Stimulated activated CD8-positive, alpha-beta memory T cell treated with anti-CD3 and anti-CD28 coated beads, Interleukin-15, amount 100 ng/mL, for 1 hour (primary cell): Measurements from ENCODE around the gene MBOAT1.
A peak's percentile ranks its signal among the peaks of the same experiment; 100 is the strongest.

Experiments
- DNase-seq: peaks from one replicate; pipeline ENCODE4 v3.0.0-alpha.2; 2020; ENCODE audit warnings: low read depth

MBOAT1 gene

DNA sequence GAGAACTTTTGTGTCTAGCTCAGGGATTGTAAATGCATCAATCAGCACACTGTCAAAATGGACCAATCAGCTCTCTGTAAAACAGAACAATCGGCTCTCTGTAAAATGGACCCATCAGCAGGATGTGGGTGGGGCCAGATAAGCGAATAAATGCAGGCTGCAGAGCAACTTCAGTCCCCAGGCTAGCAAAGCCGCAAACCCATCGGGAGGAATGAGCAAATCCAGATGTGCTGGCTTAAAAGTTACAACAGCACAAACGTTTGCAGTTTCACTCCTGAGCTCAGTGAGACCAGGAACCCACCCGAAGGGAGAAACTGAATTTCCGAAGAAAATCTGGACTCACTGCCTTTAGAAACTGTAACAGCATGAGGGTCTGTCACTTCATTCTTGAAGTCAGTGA is 21.9 kb upstream of the MBOAT1 start:
- DNase-seq: no peak

- no peak for DNase-seq
These were observed 20.9 kb upstream of the MBOAT1 start for GRCh38 chr6:20233007-20233730.

DNA sequence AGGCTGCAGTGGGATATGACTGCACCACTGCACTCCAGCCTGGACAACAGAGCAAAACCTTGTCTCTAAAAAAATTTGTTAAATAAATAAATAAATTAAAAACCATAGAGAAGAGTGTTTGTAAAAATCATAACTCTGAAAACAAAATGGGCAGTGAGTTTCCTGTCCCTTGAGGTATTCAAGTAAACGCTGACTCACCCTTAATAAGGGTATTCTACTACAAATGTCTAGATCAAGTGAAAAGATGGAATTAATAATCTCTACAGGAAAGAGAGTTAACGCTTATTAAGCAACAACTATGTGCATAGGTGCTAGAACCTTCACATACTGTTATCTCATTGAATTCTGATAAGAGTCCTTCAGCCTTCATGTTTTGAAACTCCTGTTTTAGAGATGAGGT is 19.9 kb upstream of the MBOAT1 start:
- no peak for DNase-seq

DNA sequence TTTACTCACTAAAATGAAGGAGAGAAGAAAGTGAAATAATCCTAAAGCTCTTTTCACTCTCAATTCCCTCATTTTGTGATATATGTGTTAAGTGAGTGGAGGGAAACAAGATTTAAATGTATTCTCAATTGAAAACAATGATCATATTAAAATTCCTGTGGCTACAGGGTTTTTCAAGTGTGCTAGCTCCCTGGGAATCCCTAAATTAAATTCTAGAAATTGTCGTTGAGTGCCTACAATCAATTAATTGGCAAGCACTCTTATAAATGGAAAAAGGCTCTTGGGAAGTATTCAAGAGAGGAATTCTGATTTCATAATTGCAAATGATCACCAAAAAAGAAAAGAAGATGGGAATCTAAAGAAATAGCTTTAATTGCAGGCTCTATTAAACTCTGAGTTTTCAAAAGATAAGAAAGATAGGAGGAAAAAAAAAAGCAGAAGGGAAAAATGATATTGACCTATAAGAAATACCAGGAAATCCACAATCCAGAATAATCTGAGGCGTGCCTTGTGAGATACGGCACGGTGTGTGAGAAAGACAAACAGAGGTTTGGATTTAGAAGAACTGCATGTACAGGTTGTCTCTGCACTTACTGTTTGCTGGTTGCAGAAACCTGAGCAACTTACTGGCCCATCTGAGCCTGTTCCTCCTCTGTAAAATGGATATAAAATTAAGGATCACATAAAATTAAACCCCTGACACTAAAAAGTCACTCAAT is 18.3 kb upstream of the MBOAT1 start:
- DNase-seq: no peak

- no peak for DNase-seq
These were observed 17.6 kb upstream of the MBOAT1 start for GRCh38 chr6:20229881-20230280.

- DNase-seq: no peak
These were observed 15.1 kb upstream of the MBOAT1 start for GRCh38 chr6:20227350-20227749.

DNA sequence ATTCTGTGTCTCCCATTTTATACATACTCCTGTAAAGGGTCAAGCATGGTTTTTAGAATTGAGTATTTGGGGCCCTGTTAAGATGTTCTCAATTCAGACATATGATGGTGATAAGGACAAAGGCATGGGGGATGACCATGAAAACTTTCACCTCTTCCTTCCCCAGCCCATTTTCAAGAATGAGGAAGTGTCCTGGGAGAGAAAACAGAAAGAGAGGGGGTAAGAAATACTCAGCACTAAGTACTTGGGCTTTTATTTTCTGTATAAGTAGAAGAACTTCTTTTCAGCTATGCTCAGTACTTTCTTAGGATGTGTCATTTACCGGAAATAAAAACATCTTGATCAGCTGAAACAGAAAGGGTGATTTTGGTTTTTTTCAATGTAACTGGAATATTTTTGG is 10.9 kb upstream of the MBOAT1 start:
- no peak for DNase-seq

GRCh38 chr6:20221421-20221820 is 9.2 kb upstream of the MBOAT1 start:
- no peak for DNase-seq

- DNase-seq: no peak
These were observed 8.1 kb upstream of the MBOAT1 start for GRCh38 chr6:20220359-20220758.

DNA sequence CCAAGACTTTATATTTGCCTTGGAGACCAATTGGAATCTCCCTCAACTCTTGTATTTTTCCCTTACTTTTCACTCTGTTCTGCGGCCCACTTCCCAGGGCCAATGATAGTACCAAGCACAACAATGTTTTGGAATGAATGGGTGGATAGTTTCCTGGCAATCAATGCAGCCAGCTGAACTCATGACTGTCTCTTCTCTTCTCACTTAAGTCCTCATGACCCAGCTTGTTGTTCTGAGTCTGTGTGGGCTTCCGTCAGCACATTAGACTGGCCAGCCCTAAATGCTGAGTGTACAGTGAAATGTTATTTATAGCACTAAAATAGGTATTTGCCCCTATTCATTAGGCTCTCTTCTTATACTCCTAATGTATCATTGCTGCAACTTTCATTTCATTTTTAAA is 5.6 kb upstream of the MBOAT1 start:
- DNase-seq: no peak

GRCh38 chr6:20217324-20217855 is 5.1 kb upstream of the MBOAT1 start:
- no peak for DNase-seq

DNA sequence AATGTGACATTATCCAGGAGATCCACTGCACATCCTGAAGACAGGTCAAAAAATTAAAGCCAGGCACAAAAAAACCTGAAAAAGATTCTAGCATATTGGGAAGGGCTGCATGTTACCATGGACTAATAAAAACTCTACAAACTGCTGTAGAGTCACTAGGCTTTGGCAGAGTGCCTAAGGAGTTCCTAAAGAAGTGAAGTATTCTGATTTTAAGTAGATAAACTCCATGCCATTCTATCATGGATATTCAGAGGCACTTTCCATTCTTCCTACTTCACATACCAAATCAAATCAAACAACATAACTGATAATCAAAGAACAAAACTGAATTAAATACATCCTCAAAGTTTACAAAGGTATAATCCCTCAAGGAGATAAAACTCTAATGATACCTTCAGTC is 3.0 kb upstream of the MBOAT1 start:
- no peak for DNase-seq

DNA sequence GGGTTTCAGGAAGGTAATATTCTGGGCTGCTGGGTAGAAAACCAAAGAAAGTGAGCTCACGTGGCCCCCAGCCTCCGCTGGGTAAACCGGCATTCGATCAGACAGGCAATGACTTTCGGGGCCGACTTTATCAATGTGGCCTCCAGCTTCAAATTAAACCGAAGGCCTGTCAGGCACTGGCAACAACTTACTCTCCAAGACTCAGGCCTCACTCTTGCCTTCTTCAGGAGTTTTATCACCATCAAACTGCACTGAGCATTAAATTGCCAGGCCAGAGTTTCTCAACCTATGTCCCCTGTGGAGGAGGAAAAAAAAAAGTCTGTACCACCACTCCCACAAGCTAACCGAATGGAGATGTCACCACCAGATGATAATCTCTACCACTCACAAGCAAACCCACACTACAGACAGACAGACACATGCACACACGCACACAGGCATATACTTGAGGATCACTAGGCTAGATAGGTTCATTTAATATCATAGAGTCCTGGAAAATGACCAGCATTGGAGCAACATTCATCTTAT is 1.1 kb upstream of the MBOAT1 start:
- no peak for DNase-seq

DNA sequence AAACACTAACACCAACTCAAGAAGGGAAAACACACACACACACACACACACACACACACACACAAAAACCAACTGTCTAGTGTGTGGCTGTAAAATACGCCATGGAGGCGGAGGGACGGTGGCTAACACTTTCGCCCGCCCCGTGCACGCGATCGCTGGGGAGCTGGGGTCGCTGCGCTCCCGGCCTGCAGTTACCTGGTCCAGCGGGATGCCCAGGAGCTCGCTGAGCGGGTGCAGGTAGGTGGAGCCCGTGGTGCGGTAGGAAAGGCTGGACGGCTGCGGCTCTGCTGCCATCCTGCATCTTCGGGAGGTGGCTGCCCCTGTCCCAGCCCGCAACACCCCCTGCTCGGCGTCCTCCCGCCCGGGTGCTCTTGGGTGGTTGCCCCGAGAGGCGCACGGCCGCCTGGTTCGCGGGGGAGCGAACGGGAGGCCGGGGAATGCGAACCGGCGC is 303 bp downstream of the MBOAT1 start:
- DNase-seq: peak; percentile 4

DNA sequence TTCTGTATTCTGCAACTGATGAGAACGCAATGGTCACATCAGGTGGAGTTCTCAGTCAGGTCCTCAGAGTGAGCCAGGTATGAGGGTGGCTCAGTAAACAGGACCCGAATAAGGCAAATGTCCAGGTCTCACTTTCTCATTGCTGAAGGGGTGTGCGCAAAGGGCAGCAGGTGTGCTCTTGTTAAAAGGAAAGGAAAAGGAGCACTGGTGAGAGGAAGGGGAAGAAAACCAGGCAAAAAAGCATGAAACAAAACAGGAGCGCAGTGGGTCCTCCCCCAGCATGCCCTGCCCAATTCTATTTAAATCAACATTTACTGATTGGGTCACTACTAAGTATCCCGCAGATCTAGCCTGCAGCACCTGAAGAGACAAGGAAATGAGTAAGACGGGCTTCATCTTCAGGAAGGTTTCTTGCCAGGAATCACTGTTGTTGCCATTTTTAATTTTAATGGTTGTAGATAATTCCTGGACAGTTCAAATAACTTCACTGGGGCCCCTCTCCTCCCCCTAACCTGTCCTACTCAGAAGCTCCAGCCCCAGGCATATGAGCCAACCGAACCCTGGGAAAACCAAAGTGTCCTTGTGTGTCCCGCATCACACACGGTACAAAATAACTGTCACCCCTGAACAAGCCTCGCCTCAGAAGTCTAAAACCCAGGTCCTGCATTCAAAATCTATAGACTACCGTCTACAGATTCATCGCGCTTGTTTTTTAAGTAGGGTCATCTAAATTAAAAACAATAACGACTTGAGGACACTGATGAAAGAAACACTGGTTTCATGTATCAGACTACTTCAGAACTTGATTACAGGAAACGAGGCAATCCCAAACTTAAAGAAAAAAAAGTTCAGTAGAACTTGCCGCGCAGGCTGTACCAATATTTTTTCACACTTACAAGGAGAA is 980 bp downstream of the MBOAT1 start:
- no peak for DNase-seq

DNA sequence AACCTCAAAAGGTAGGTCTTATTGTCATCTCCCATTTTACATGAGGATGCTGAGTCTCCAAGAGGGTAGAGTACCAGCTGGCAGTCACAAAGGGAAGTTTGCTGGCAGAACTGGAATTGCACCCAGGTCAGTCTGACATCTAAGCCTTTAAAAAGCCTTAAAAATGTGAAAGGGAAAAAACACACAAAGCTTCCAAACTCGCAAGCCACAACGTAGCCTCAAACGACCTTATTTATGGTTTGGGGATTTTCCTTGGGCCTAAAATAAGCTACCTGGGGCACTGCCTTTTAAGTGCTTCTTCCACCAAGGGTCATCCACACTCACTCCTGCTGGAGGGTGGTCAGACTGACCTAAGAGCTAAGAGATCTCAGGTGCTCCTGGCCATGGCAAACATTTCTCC is 2.1 kb downstream of the MBOAT1 start:
- DNase-seq: no peak

DNA sequence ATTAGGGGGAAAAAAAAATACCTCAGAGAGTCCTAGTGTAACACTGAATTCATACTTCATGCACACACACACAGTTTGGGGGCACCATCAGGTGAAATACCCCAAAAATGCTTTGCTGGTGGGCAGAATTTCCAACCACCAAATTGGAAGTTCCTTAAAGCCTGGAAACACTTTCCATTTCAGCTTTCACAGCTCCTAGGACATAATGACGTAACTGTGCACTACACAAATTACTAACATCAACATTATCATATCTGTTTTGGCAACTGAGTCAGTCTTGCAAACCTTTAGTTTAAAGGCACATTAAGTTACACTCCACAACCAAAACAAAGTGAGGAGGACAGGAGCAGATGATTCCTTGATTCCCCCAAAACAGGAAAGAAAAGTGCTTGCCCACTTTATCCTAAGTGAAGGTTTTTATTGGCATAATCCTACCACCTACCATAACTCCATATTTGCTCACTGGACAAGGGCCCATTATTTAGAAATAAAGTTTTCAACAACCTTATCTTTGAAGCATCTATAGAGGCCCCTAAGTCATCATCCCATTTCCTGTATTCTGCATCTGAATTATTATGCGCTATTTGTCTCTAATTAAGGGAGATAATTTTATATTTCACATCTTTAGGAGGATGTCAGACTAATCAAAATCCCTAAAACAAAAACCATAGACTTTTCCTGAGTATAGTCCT is 3.4 kb downstream of the MBOAT1 start:
- DNase-seq: no peak

GRCh38 chr6:20207088-20207418 is 5.2 kb downstream of the MBOAT1 start:
- no peak for DNase-seq

DNA sequence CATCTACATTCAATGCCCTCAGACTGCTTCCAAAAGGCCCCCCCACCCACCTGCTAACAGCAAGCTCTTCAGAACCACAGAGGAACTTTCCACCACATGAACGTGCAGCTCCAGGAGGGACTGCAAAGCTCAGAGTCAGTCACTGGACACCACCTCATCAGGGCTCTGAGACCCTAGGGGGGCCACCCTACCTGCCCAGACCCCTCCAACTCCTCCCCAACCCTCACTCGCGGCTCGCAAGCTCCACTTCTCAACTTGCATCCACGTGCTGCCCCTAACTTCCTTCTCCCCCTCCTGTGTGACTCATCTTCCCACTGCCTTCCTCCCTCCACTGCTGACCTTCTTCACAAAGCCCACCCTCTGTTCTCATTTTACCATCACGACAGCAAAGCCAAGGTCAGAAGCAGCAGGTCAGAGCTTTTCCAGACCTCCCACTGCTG is 6.5 kb downstream of the MBOAT1 start:
- DNase-seq: no peak

GRCh38 chr6:20204512-20204894 is 7.8 kb downstream of the MBOAT1 start:
- DNase-seq: no peak
